NT2/D1 (cell line): ENCODE measurements around the gene ABCF3.

ENCODE experiments used
- YY1 ChIP-seq: IDR thresholded peaks from 2 replicates; pipeline ENCODE4 v1.6.1; 2011; ENCODE audit not compliant: insufficient read length, insufficient read depth
- ZNF274 ChIP-seq: IDR thresholded peaks from 2 replicates; pipeline ENCODE4 v1.6.1; 2011; ENCODE audit warnings: mild to moderate bottlenecking, low read depth, low read length

DNA sequence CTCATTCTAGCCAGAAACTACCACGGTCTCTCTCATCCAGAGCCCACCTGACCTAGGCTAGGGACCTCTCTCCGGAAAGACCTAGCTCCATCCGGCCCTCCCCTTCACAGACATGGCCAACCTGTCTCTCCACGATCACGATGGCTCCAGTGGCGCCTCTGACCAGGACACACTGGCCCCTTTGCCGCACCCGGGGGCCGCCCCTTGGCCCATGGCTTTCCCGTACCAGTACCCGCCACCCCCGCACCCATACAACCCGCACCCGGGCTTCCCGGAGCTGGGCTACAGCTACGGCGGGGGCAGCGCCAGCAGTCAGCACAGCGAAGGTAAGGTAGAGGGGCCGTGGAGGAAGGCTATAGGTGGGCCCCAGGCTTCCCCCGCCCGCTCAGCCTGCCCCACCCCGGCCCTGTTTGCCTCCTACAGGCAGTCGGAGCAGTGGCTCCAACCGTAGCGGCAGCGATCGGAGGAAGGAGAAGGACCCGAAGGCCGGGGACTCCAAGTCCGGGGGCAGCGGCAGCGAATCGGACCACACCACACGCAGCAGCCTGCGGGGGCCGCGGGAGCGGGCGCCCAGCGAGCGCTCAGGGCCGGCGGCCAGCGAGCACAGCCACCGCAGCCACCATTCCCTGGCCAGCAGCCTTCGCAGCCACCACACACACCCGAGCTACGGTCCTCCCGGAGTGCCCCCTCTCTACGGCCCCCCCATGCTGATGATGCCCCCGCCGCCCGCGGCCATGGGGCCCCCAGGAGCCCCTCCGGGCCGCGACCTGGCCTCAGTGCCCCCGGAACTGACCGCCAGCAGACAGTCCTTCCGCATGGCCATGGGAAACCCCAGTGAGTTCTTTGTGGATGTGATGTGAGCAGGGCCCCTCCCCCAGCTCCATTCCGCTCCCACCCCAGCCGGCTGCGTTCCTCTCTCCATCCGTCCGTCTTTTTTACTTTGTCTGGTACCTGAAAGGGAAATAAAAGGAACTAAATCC, 15.8 kb upstream of the ABCF3 start:
- no peak for TF ChIP-seq ZNF274
- no peak for TF ChIP-seq YY1
